Upper lobe of right lung (tissue), 1 donor: ENCODE data around the gene CHRNG. TPM values are rescaled to one million over a fixed set of nuclear protein-coding genes. Genes with fewer than 3 reads are reported as not detected.
A peak's percentile ranks its signal among the peaks of the same experiment; 100 is the strongest.
"Not testable (repeated sequence)": the region's sequence is repeated elsewhere in the genome, so short reads cannot be mapped to it uniquely, and the experiment has no call there.

Experiments used
- ATAC-seq: fragments of 200-7000 bp; cut with Tn5 transposase; one replicate; pipeline ENCODE4 v1.9.1; 2020; ENCODE audit warnings: mild to moderate bottlenecking, moderate library complexity
- DNase-seq: peaks from one replicate; pipeline ENCODE4 v3.0.0-alpha.2; 2020
- H3K27ac ChIP-seq: fragments of 200-600 bp; one replicate; pipeline ENCODE4 v1.8.0; 2022
- H3K27me3 ChIP-seq: fragments of 200-600 bp; one replicate; pipeline ENCODE4 v1.8.0; 2022; ENCODE audit warnings: mild to moderate bottlenecking
- H3K36me3 ChIP-seq: fragments of 200-600 bp; one replicate; pipeline ENCODE4 v1.8.0; 2022
- H3K4me1 ChIP-seq: fragments of 200-600 bp; one replicate; pipeline ENCODE4 v1.8.0; 2022
- H3K4me3 ChIP-seq: fragments of 200-600 bp; one replicate; pipeline ENCODE4 v1.8.0; 2022; ENCODE audit warnings: mild to moderate bottlenecking
- H3K9me3 ChIP-seq: fragments of 200-600 bp; one replicate; pipeline ENCODE4 v1.8.0; 2022
- CTCF ChIP-seq: fragments of 200-600 bp; IDR thresholded peaks from one replicate; pipeline ENCODE4 v1.8.0; 2022; ENCODE audit warnings: antibody characterized with exemption
- intact Hi-C: fragments of 100-400 bp; cut with DNase I; formaldehyde crosslinking; loops from one replicate; pipeline ENCODE4 v1.11.0; 2022
- total RNA-seq: library from RNA; stranded (reverse); fragmentation: NEBNext Ultra II Directional; extraction: Animal tissue kit (Norgen Biotek cat#: 25700); gene quantifications from one replicate; pipeline ENCODE4 v1.2.1, GENCODE V29; 2021
- donor health status: DM: no; HTN: yes; CAD: no; lungs with severe emphysema.

Gene CHRNG
- total RNA-seq, 1 donor from 2014 or later = not detected

GRCh38 chr2:232563580-232563979 lies 24.1 kb downstream of the CHRNG start:
- Histone ChIP-seq H3K4me3 (no peak overlapping the region), H3K27ac (no peak overlapping the region), H3K9me3 (no peaks in the 10 kb centered on the region), H3K27me3 (no peaks in the 10 kb centered on the region), H3K4me1 (no peaks in the 10 kb centered on the region), H3K36me3 (peaks cover 100% of the 10 kb centered on the region)
- no peak for DNase-seq
- TF ChIP-seq CTCF = no peak
- peak; percentile 60 for ATAC-seq
- intact Hi-C loops = no loop called here

- TF ChIP-seq CTCF = no peak
- ATAC-seq (no peak), DNase-seq (no peak)
- H3K27me3 ChIP-seq = no peaks in the 10 kb centered on the region
- no peaks in the 10 kb centered on the region for H3K4me1 ChIP-seq
- H3K9me3 ChIP-seq = no peaks in the 10 kb centered on the region
- no peak overlapping the region for H3K4me3 ChIP-seq
- intact Hi-C loops = no loop called here
- no peak overlapping the region for H3K27ac ChIP-seq
- peaks cover 99% of the 10 kb centered on the region for H3K36me3 ChIP-seq
Measured at GRCh38 chr2:232567721-232568120, 28.2 kb downstream of the CHRNG start.

- H3K4me3 ChIP-seq = no peak overlapping the region
- H3K9me3 ChIP-seq = no peaks in the 10 kb centered on the region
- intact Hi-C loops = no loop called here
- H3K27ac ChIP-seq = no peak overlapping the region
- no peaks in the 10 kb centered on the region for H3K4me1 ChIP-seq
- ATAC-seq (peak; percentile 69), DNase-seq (no peak)
- H3K36me3 ChIP-seq = peaks cover 99% of the 10 kb centered on the region
- no peaks in the 10 kb centered on the region for H3K27me3 ChIP-seq
- no peak for TF ChIP-seq CTCF
Measured at GRCh38 chr2:232568161-232568560, 28.7 kb downstream of the CHRNG start.

GRCh38 chr2:232569541-232569940 lies 30.0 kb downstream of the CHRNG start:
- Histone ChIP-seq H3K27ac (no peak overlapping the region), H3K27me3 (no peaks in the 10 kb centered on the region), H3K9me3 (no peaks in the 10 kb centered on the region), H3K4me3 (no peak overlapping the region), H3K4me1 (no peaks in the 10 kb centered on the region), H3K36me3 (peaks cover 98% of the 10 kb centered on the region)
- no peak for TF ChIP-seq CTCF
- ATAC-seq (no peak), DNase-seq (no peak)
- intact Hi-C loops = no loop called here

- H3K9me3 ChIP-seq, H3K27me3 ChIP-seq, H3K4me3 ChIP-seq, ATAC-seq, H3K27ac ChIP-seq, intact Hi-C loops, DNase-seq, H3K4me1 ChIP-seq: not testable (repeated sequence)
- peaks cover 98% of the 10 kb centered on the region for H3K36me3 ChIP-seq
Measured at GRCh38 chr2:232570481-232570880, 31.0 kb downstream of the CHRNG start.

GRCh38 chr2:232571026-232571474 lies 31.6 kb downstream of the CHRNG start:
- Histone ChIP-seq H3K4me3 (no peak overlapping the region), H3K27me3 (no peaks in the 10 kb centered on the region), H3K27ac (no peak overlapping the region), H3K4me1 (no peaks in the 10 kb centered on the region), H3K9me3 (no peaks in the 10 kb centered on the region), H3K36me3 (peaks cover 95% of the 10 kb centered on the region)
- ATAC-seq (peak; percentile 48), DNase-seq (no peak)
- intact Hi-C loops = no loop called here
- no peak for TF ChIP-seq CTCF
